Endothelial cell of umbilical vein (primary cell): ENCODE measurements around the gene SHISA5.
A peak's percentile ranks its signal among the peaks of the same experiment; 100 is the strongest.

ENCODE experiments used
- CTCF ChIP-seq, 2 donors: IDR thresholded peaks; 1 replicate in 1 of 2; 2 replicates in 1 of 2; pipeline ENCODE4 v1.5.1; 2011; ENCODE audit warnings: low read length in 2 of 2, mild to moderate bottlenecking in 2 of 2, moderate library complexity in 2 of 2, control low read depth in 1 of 2, inconsistent platforms in 1 of 2, low read depth in 1 of 2; ENCODE audit not compliant: insufficient read depth in 1 of 2; ENCODE audit errors: extremely low read depth in 1 of 2
- EZH2 ChIP-seq: IDR thresholded peaks from 2 replicates; pipeline ENCODE4 v1.6.1; 2012; ENCODE audit warnings: borderline replicate concordance, low read depth, mild to moderate bottlenecking, moderate library complexity, low read length, inconsistent platforms; ENCODE audit not compliant: severe bottlenecking
- MAX ChIP-seq: IDR thresholded peaks from 2 replicates; pipeline ENCODE4 v1.6.1; 2011; ENCODE audit not compliant: insufficient read depth, insufficient read length
- POLR2A ChIP-seq: IDR thresholded peaks from 2 replicates; pipeline ENCODE4 v1.6.1; 2012; ENCODE audit warnings: low read depth, mild to moderate bottlenecking, control low read depth, low read length

- no peak for TF ChIP-seq EZH2
- TF ChIP-seq POLR2A: peak; percentile 91
- peak; percentile 34 to 56 for TF ChIP-seq CTCF (IDR thresholded peaks at IDR 0.05; ENCODE audit: extremely low read depth in 1 of 2, insufficient read depth in 1 of 2, low read depth in 1 of 2, low read length in 2 of 2)
- no peak for TF ChIP-seq MAX
Observed at GRCh38 chr3:48472923-48473616, 30.9 kb downstream of the SHISA5 start.
